Dedifferentiated amniotic fluid mesenchymal stem cell (primary cell): ENCODE measurements around the gene FBN1.

ENCODE experiments used
- DNase-seq: peaks from one replicate; pipeline ENCODE4 v3.0.0-alpha.2; 2016; ENCODE audit errors: extremely low spot score

Gene FBN1

GRCh38 chr15:48516121-48516520, 129.4 kb downstream of the FBN1 start:
- no peak for DNase-seq

DNA sequence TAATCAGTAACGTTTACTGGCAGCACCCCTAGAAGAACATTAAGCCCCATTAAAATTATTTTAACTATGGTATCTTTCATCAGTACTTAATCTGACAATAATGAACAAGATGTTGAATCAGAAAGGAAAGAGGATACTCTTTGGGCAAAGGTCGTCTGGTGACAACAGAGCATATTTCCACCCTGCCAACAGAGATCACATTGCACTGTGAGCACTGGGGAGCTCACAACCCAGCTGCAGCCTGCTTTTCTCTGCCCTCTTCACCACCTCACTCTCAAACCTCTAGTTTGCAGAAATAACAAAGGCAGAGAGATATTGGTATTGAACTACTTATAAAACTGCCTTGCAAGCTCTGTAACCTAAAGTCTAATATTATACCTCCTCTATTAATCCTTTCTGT, 130.0 kb downstream of the FBN1 start:
- DNase-seq: no peak

DNA sequence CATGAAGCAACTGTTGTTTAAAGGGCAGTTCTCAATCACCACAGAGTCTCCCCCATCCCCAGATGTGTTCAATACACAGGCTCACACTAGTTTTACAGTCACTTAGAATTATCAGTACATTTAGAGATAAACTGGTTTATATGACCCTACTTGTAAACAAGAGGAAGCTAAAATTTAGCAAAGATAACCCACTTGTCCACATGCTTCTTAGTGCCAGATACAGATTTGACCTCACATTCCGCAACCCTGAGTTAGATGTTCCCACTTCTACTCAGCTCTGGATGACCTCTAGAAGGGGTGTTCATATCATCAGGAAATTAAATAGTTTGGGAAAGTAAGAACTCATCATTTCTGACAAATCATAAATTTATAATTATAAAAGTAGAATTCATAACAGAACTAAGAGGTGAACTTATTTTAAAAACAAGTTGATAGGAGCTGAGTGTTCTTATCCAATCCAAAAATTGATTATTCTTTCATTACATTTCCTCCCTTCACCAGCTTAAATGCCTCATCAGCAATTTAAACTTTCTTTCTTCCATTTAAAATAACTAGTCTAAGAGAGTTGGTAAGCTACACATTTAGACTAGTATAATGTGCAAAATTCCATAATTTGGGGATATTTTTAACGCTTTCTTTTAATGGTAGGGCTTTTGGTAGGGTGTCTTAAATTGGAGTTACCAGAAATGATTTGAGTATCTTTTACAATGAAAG, 131.2 kb downstream of the FBN1 start:
- DNase-seq: no peak

DNA sequence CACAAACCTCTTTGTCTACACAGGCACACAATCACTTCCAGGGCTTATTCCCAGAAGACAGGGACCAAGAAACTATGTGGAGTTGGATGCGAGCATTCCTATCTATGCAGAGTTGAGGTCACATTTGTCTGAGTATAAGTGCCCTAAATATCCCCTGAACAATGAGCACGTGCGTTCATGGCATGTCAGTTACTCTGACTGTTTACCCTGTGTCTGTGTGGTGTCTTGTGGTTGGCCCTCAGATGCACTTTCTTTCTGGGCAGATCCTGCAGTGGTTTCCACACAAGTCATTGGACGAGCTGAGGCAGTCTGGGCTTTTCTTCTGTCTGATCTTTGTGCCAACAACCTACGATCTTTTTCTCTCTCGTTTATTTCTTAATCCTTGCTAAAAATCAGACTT, 134.5 kb downstream of the FBN1 start:
- DNase-seq: no peak

DNA sequence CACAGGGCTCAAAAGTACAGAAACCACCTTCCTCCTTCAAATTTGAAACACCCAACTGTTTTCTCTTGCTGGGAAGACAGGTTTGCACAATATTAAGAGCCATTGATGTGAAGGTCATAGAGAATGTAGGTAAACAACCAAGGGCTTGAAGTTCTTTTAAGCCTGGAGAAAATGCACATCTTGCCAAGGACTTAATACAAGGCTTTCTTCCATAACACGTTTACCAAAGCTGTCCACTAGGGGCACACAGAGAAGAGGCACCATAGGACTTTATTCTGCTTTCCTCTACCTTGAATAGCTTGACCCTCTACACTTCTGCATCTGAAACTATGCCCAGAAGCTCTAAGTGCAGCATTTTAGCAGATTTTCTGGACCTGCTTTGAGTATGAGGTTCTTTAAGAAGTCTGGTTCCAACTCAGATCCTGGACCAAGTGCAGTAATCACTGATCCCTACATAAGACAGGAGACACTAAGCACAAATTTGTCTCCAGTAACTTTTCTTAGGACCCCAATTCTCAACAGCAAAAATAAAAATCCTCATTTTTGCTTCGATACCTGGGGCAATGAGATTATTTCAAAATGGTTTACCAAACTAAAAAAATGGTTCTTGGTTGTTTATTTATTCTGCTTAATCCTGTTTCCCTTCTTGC, 138.0 kb downstream of the FBN1 start:
- peak; percentile 62 for DNase-seq

DNA sequence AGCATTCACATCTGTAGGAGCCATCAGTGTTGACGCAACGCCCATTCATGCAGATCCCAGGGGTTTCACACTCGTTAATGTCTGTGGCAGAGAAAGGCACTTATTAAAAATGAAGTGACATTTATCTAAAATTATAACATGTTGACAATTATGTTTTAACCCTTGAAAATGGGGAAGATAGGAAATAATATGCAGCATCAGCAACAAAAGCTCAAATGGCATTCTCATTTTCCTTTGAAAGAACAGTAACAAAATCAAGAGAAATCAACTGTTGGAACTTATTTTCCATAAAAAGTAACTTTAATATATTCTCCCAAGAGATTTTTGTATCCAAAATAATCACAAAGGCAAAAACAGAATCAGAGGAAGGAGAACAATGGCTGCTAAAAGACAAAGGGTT, 140.4 kb downstream of the FBN1 start:
- no peak for DNase-seq

- DNase-seq: no peak
These were observed 144.3 kb downstream of the FBN1 start for GRCh38 chr15:48501208-48501607.

- no peak for DNase-seq
These were observed 144.9 kb downstream of the FBN1 start for GRCh38 chr15:48500595-48500994.

DNA sequence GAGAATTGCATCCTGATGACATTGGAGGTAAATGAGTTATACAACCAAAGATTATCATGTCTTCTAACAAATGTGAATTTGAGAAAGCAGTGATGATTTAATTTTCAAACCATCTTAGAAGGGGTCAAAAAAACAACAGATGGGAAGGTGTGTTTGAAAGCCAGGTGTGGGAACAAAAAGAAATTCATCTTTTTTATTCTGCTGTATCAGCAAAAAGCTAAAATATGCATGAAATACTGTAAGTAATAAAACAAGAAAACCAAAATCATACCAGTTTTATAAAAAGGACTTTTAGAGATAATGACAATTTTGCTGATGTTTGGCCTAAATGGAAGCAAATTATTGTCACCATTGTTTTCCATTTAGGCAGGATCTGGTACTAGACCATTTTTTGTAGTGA, 145.5 kb downstream of the FBN1 start:
- DNase-seq: no peak

DNA sequence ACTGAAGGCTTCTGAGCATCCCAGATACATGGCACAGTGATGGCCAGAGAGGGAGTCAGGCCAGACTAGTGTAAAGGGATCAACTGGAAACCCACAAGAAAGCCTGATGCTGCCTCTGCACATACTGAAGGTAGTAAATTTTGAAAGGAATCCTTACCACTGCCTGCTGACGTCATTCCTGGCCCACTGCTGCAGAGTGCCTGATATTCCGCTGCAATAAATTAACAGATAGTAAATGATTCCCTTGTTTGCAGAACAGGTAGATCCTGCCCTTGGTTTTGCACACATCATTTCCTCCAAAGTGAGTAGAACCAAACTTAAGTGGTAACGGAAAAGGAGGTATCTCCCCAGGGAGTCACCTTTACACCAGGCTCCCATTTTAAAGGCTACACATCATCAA, 146.7 kb downstream of the FBN1 start:
- no peak for DNase-seq

- DNase-seq: no peak
These were observed 150.9 kb downstream of the FBN1 start for GRCh38 chr15:48494631-48495030.

GRCh38 chr15:48493763-48494225, 151.7 kb downstream of the FBN1 start:
- no peak for DNase-seq

GRCh38 chr15:48493084-48493762, 152.3 kb downstream of the FBN1 start:
- peak; percentile 92 for DNase-seq

DNA sequence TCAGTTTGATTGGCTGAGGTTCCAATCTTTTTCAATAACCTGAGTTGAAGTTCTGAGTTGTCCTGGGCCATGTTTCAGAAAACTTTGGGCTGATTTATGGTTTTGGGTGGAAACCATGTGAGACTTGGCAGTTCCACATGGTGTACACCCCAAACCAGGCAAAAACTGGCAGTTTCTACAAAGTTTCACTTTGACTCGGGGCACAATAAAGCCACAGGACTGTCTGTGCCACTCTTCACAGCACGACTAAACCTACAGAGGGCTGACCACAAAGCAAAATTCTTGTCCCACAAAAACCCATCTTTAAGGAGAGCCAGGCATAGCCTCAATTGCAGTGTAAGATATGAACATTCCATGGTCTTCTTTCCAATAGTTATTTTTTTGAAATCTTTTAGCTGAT, 159.3 kb downstream of the FBN1 start:
- DNase-seq: no peak

- no peak for DNase-seq
These were observed 163.7 kb downstream of the FBN1 start for GRCh38 chr15:48481802-48482201.

DNA sequence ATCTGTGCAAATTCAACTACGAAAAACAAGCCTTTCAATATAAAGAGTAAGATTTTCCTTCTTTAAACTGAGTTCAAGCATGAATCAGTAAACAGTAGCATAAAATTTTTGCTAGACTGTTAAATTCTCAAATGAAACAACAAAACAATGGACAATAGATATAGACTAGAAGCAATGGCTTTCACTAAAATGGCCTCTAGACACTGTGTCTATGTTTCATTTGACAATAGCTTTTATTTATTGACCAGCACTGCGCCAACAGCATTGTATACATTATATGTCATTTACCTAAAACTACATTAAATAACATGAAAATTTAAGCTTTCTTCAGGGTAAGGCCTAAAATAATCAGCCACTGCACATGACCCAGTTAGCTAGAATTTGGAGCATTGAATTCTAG, 165.8 kb downstream of the FBN1 start:
- no peak for DNase-seq

GRCh38 chr15:48478581-48478980, 166.9 kb downstream of the FBN1 start:
- peak; percentile 62 for DNase-seq

DNA sequence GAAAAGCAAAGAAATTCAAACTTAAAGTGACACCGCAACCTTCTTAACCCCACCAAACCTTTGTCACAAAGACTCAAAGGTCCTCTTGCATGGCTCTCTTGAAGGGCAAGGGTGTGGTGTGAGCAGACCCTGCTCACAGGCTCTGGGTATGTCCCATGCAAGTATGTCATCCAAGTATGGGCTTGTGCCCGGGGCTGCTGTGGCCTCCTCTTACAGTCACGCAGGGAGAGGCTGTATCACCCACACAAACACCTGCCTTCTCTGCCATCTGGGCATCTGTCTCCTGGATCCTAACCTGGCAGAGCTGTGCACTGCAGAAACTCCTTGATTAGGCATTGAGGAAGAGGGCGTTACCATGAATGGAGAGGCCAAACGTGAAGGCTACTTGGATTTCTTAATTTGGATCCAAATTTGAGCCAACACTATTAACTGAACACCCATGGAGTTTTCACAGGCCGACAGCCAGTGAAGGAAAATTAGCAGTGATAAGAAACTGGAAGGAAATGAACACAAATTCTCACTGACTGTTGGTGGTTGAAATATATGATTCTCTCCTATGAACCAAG, 167.6 kb downstream of the FBN1 start:
- DNase-seq: no peak

GRCh38 chr15:48475600-48476395, 169.7 kb downstream of the FBN1 start:
- DNase-seq: no peak

DNA sequence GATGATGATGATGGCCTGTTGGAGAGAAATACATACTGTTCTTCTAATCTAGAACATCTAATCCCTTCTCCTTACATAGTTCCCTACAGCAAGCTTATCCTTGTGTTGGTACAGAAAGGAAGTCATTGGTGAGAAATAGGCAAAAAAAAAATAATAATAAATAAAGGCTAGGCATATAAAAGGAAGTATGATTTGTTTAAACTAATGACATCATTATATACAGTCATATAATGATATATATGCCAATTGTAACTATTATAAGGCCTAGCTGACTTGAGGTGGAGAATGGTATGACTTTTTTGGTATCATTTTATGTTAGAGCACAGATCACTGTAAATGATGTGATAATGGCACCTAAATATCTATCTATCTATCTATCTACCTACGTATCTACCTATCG, 171.8 kb downstream of the FBN1 start:
- DNase-seq: no peak

DNA sequence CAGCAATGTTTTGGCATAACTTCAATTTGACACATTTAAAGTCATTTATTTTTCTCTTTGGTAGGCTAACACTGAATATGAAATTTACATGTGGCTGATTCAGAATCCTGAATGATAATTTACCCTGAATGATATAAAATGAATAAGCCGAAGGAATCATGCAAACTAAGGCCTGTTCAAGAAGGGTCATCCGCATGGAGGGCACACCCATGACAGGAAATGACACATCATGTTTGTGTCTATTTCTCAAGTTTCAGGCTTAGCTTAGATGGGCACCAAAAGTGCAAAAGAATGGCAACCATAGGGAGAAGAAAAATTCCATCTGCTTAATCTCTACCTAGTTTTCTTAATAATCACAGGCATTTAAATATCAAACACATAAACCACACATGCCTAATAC, 172.8 kb downstream of the FBN1 start:
- DNase-seq: peak; percentile 40

GRCh38 chr15:48471073-48471472, 174.4 kb downstream of the FBN1 start:
- no peak for DNase-seq
